ENCODE measurements around the gene PLCL1.

The PLCL1 gene

GRCh38 chr2:197804049-197804757 is at the start of gene PLCL1:
Gene PLCL1 (plus strand): TSS chr2:197804593.
- peak; percentile 71 to 86 (median 78) for DNase-seq (ENCODE audit: low read depth in 4 of 4, low spot score in 1 of 4)

- no peak for DNase-seq (ENCODE audit: low read depth in 4 of 4, low spot score in 1 of 4)
Measured at GRCh38 chr2:197759013-197759412, 45.4 kb upstream of the PLCL1 start.

DNA sequence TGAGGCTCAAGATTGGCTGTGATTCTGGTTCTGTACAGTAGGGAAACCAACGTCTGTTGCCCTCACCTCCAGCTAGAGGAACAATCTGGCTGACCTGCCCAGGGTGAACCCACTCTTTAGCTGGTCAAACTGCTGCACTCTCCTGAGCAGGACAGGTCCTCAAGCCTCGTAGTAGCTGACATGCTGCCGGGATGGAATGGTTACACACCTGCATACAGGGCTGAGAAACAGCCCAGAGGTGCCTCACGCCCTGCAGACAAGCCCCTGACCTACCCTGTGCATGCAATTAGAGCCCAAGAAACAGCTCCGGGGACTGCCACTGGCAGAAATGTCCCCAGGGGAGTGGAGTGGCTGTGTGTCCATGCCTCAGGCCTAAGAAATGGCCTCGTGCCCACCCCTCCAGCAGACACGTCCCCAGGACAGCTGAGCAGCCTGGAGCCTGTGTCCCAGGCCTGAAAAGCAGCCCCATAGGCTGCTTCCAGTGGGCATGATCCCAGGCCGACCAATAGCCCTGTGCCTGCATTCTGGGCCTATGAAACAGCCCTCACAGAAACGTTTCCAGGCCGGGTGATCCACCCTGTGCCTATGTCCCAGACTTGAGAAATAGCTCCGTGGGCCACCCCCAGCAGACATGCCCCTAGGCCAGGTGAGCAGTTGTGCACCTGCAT is 44.6 kb upstream of the PLCL1 start:
- DNase-seq (ENCODE audit: low read depth in 4 of 4, low spot score in 1 of 4): no peak

DNA sequence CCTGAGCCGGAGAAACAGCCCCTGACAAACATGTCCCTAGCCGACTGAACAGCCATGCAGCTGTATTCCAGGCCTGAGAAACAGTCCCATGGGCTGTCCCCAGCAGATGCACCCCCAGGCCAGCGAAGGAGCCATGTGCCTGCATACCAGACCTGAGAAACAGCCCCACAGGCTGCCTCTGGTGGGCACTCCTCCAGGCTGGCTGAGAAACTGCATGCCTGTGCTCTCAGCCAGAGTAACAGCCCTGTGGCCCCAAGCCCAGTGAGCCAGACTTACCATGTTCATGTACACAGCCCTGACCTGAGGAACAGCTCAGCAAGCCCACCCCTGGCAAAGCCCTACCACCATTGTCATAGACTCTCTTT is 44.1 kb upstream of the PLCL1 start:
- no peak for DNase-seq (ENCODE audit: low read depth in 4 of 4, low spot score in 1 of 4)

- DNase-seq (ENCODE audit: low read depth in 4 of 4, low spot score in 1 of 4): no peak
Measured at GRCh38 chr2:197777823-197778407, 26.5 kb upstream of the PLCL1 start.

DNA sequence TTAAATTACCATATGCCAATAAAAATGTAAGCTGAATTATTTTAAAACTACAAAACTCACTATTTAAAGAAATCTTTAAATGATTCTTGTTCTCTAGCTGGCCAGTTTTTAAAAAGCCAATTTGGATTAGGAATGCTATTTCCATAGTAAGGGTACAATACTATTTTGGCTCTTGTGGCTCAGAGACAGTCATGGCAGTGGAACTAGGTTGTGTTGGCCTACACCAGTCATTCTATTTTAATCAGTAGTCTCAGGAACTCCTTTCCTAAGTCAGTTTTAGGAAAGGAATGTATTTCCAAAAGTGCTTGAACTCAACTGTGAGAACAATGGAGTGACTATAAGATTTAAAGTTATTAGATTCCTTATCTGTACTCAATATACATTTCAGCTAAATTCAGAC is 25.1 kb upstream of the PLCL1 start:
- DNase-seq (ENCODE audit: low read depth in 4 of 4, low spot score in 1 of 4): no peak

DNA sequence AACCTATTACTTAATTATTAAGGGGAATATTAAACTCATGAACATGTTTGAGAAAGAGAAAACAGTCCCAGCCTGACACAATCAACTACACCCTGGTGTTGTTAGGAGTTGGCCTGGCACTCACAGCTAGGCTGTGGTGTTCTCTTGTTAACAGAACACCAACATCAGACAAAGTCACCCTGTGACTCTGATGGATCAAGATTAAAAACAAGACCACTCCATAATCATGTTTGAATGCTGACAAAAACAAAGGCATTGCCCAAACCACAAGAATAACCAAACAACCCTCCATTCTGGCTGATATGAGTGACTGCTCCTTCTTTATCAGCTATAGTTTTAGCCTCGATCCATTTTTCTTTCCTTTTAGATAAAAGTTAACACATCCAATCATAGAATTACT is 22.3 kb upstream of the PLCL1 start:
- DNase-seq (ENCODE audit: low read depth in 4 of 4, low spot score in 1 of 4): no peak

DNA sequence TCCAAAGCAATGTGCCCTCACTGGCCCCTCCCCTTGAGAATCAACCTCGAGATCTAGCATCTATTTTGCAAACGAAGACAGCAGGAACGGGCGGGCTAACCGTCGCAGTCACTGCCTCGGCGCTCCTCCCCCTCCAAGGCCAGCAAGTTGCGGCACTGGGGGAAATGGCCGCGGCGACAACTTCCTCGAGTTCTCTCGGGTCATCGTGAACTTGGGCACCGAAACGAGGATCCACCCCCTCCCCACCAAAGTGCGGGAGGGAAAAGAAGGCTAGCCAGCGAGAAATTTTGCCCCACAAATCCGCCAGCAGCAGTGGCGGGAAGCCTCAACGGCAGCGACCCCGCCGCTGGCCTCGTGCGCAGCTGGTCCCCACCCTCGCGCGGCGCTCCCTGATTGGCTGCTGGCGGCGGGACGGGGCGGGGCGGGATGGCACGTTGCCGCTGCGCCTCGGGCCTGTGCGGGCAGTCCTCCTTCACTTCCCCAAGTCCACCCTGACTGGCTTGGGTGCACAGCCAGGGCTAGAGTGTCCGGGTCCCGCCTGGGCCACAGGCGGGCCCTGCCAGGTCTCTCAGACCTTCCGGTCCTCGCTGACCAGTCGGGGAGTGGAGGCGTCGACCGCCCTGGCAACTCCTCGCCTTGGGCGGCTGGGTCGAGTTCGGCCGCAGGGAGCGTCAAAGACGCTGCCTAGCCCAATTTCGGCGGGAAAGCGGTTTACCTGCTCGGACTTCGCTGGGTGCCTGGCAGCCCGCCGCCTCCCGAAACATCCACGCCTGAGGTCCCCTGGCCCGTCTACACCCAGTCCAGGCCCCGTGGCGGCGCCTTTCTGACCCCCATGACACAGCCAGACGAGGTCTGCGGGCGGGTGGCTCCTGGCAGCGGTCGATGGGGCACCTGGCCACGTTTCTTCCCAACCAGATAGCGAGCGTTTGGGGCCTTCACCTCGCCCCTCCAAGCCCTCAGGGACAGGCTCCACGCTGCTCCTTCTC is 19.1 kb upstream of the PLCL1 start, which contains the start of gene BOLL:
BOLL (minus strand) TSS at position 364 of the 986 bp plus-strand sequence. CDS start 3,469 bp downstream, outside the sequence.
- DNase-seq (ENCODE audit: low read depth in 4 of 4, low spot score in 1 of 4): no peak

DNA sequence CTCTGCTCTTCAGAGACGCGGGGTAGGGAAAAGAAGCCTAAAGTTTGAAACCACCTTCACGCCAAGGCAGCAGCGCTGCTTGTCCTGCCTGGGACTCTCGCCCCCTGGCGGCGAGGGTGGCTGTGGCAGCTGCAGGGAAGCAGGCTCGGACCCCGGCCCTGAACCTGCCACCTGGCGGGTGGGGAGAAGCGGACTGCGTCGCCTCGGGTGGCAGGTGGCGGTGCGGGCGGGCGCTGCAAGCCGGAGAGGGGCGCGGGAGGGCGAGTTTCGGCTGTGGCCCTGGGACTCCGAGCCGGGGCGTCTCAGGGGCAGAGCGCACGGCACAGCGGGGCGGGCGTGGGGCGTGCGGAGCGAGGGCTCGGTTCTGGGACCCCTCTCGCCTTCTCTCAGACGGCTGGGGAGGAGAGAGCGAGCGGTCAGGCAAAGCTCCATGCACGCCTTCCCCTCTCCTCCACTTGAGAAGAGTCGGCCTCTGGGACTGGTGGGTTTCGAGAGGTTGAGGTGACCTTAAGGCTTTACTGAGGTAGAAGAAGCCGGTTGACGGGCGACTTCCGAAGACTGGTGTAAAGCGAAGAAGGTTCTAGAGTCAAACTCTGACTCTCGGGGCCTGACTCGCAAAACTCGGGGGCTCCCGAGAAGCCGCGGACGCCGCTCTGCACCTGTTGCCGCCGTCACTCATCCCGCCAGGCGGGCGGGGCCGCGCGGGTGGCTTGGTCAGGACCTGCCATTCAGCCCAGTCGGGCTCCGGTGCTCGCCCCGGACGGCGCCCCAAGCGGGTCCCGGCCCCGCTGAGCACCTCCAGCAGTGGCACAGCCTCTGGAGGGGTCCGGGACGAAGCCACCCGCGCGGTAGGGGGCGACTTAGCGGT is 18.1 kb upstream of the PLCL1 start:
- peak in 1 of 4 experiments; percentile 68 for DNase-seq (ENCODE audit: low read depth in 4 of 4, low spot score in 1 of 4)

GRCh38 chr2:197793456-197793855 is 10.9 kb upstream of the PLCL1 start:
- no peak for DNase-seq (ENCODE audit: low read depth in 4 of 4, low spot score in 1 of 4)

DNA sequence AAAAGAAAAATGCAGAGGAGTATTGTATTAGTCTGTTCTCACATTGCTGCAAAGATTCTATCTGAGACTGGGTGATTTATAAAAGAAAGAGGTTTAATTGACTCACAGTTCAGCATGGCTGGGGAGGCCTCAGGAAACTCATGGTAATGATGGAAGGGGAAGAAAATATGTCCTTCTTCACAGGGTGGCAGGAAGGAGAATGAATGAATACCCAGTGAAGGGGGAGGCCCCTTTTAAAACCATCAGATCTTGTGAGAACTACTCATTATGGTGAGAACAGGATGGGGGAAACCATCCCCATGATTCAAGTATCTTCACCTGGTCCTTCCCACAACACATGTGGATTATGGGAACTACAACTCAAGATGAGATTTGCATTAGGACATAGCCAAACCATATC is 9.1 kb upstream of the PLCL1 start:
- DNase-seq (ENCODE audit: low read depth in 4 of 4, low spot score in 1 of 4): no peak

DNA sequence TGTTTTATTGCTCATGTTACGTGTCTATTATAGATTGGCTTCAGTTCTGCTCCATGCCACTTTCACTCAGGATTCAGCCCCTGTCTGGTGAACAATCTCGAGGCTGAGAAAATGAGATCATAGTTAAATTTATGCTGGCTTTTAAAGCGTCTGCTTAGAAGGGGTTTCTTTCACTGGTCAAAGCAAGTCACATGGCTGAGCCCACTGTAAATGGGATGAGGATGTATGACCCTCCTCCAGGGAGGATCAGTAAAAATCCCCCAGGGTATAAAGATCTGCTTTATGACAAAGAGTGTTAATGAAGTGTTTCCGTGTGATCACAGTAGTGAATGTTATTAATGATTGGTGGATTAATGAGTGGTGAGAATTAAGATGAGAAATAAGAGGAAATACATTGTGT is 6.2 kb upstream of the PLCL1 start:
- DNase-seq (ENCODE audit: low read depth in 4 of 4, low spot score in 1 of 4): no peak

- no peak for DNase-seq (ENCODE audit: low read depth in 4 of 4, low spot score in 1 of 4)
Measured at GRCh38 chr2:197799068-197799467, 5.3 kb upstream of the PLCL1 start.

DNA sequence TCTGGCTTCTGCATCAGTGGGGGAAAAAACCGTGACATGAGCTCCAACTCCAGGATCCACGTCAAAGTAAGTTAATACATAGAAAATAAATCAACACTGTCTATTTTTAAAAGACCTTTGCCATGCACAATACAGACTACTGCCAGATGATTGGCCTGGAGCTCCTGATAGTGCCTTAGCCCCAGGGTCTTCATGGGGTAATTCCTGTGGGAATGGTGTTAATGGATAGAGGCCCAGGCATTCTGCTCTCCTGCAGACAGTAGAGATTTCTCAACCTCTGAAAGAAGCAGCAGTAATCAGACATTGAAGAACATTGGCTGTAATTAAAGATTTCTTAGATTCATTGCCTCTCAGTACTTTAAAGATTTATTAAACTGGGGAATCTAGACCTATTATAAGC is 4.3 kb upstream of the PLCL1 start:
- DNase-seq (ENCODE audit: low read depth in 4 of 4, low spot score in 1 of 4): no peak

- no peak for DNase-seq (ENCODE audit: low read depth in 4 of 4, low spot score in 1 of 4)
Measured at GRCh38 chr2:197801033-197801432, 3.4 kb upstream of the PLCL1 start.

GRCh38 chr2:197803033-197803444 is 1.4 kb upstream of the PLCL1 start:
- DNase-seq (ENCODE audit: low read depth in 4 of 4, low spot score in 1 of 4): no peak

GRCh38 chr2:197804758-197805714 is 643 bp downstream of the PLCL1 start:
- peak in 1 of 4 experiments; percentile 25 for DNase-seq (ENCODE audit: low read depth in 4 of 4, low spot score in 1 of 4)

DNA sequence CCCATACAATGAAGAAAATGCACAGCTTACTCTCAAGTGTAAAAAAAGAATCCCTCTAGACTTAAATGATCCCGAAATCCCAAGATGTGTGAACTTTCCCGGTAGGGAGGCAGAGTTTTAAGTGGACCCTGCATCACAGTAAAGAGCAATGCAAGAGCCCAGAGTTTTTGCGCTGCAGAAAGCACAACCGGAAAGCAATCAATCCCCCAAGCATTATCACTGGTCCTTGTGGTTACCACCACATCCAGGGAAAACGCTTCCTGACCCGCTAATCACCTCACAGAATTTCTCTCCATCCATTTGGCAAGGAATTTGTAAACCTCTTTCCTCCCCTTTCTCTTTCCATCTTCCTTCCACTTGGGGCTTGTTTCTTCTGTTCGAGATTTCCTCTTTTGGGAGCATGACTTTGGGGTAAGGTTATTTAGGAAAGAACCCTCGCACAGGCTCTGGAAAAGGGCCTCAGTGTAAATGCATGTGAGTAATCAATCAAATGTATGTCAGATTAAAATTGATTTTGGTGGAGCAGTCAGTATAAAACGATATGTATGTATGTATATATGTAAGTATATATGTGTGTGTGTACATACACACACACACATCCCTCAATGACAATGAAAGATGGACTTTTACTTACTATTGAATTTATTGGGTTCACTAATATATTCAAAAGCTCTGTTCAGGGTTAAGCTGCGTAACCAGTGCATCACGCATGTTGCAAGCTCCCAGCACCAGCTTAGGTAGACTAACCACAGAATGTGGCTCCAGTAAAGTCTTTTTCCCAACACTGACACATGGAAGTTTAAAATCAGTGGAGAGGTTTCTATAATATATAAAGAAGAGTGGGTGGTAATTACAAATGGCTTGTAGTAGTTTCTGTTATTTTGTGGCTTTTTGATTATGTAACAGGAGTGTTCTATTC is 1.6 kb downstream of the PLCL1 start:
- no peak for DNase-seq (ENCODE audit: low read depth in 4 of 4, low spot score in 1 of 4)
